HCT116 (cell line): ENCODE data around the gene FERMT3. TPM values are rescaled to one million over a fixed set of nuclear protein-coding genes. Genes with fewer than 3 reads are reported as not detected.

Experiments used
- ATAC-seq: fragments of 200-7000 bp; cut with Tn5 transposase; 2 replicates; pipeline ENCODE4 v1.9.1; 2020; ENCODE audit warnings: mild to moderate bottlenecking, moderate library complexity
- BruUV-seq: library from RNA; stranded (reverse); fragments of 400-500 nt; replicated peaks from 2 replicates; lab custom pipeline; 2021; lab: Mats Ljungman, UMichigan
- CTCF ChIA-PET: fragments of 300-600 bp; sonication (Branson Sonifier 250); formaldehyde crosslinking; loops from one replicate; lab custom pipeline; 2021; ENCODE audit warnings: antibody characterized with exemption; lab: Charles Lee
- POLR2A ChIA-PET: fragments of 300-600, 350-600 bp; sonication (Branson Sonifier 250); formaldehyde crosslinking; loops from one replicate; lab custom pipeline; 2021; ENCODE audit warnings: antibody characterized with exemption; lab: Charles Lee
- RAD21 ChIA-PET, 2 experiments: fragments of 300-600 bp; sonication (Branson Sonifier 250); formaldehyde crosslinking; loops; one replicate each; lab custom pipeline; 2023; ENCODE audit warnings: low total read pairs in 2 of 2; ENCODE audit not compliant: uncharacterized antibody in 2 of 2, unreplicated experiment in 2 of 2, low non-redundant PET in 1 of 2; lab: Charles Lee
- DNase-seq: peaks from one replicate; pipeline ENCODE4 v3.0.0-alpha.2; 2010; ENCODE audit warnings: low read depth, low spot score
- H2AFZ ChIP-seq: fragments of 200-600 bp; shearing (Covaris generic), sonication (generic); 2 replicates; pipeline ENCODE4 v1.6.1; 2017; ENCODE audit warnings: low read depth, mixed run types, mixed read lengths, antibody characterized with exemption, low read length; ENCODE audit not compliant: poor library complexity, severe bottlenecking
- H3K27ac ChIP-seq: 2 replicates; pipeline ENCODE4 v1.5.1; 2012; ENCODE audit warnings: low read depth, low read length
- H3K27me3 ChIP-seq: fragments of 200-600 bp; sonication (generic); 2 replicates; pipeline ENCODE4 v1.6.1; 2016; ENCODE audit warnings: mixed run types, low read length, mixed read lengths; ENCODE audit not compliant: insufficient read depth
- H3K36me3 ChIP-seq, 2 experiments: fragments of 200-500 bp in 1 of 2; fragments of 200-600 bp in 1 of 2; sonication (Bioruptor generic) in 1 of 2; sonication (generic) in 1 of 2; 2 replicates each; pipeline versions ENCODE4 v1.5.1 to v1.6.1; 2014 to 2016; ENCODE audit warnings: low read length in 2 of 2, inconsistent platforms in 1 of 2, mixed read lengths in 1 of 2, mixed run types in 1 of 2; ENCODE audit not compliant: insufficient read depth in 2 of 2, control insufficient read depth in 1 of 2
- H3K4me1 ChIP-seq, 2 experiments: fragments of 200-600 bp in 1 of 2; sonication (generic) in 1 of 2; 2 replicates each; pipeline versions ENCODE4 v1.5.1 to v1.6.1; 2012 to 2017; ENCODE audit warnings: low read length in 2 of 2, inconsistent platforms in 1 of 2, mild to moderate bottlenecking in 1 of 2, mixed read lengths in 1 of 2, mixed run types in 1 of 2, moderate library complexity in 1 of 2; ENCODE audit not compliant: insufficient read depth in 2 of 2, control insufficient read depth in 1 of 2
- H3K4me2 ChIP-seq: fragments of 200-600 bp; sonication (generic); 2 replicates; pipeline ENCODE4 v1.6.1; 2017; ENCODE audit warnings: mixed run types, low read length, mixed read lengths
- H3K4me3 ChIP-seq, 2 experiments: fragments of 200-600 bp in 1 of 2; sonication (generic) in 1 of 2; replicated peaks in 1 of 2; 2 replicates each; pipeline ENCODE4 v1.5.1; 2011 to 2016; ENCODE audit warnings: low read length in 2 of 2, control low read depth in 1 of 2, low read depth in 1 of 2, mild to moderate bottlenecking in 1 of 2, mixed read lengths in 1 of 2, mixed run types in 1 of 2
- H3K79me2 ChIP-seq: fragments of 200-600 bp; sonication (generic); 2 replicates; pipeline ENCODE4 v1.6.1; 2017; ENCODE audit warnings: mild to moderate bottlenecking, mixed run types, low read length, moderate library complexity, mixed read lengths; ENCODE audit not compliant: insufficient read depth
- H3K9ac ChIP-seq: fragments of 200-600 bp; sonication (generic); 2 replicates; pipeline ENCODE4 v1.6.1; 2016; ENCODE audit warnings: low read length, mixed read lengths
- H3K9me2 ChIP-seq: fragments of 200-600 bp; sonication (generic), shearing (Covaris generic); 2 replicates; pipeline ENCODE4 v1.6.1; 2017; ENCODE audit warnings: mixed run types, mild to moderate bottlenecking, moderate library complexity; ENCODE audit not compliant: insufficient read depth
- H3K9me3 ChIP-seq, 2 experiments: fragments of 200-500 bp in 1 of 2; fragments of 200-600 bp in 1 of 2; sonication (Bioruptor generic) in 1 of 2; sonication (generic) in 1 of 2; 2 replicates each; pipeline ENCODE4 v1.6.1; 2014 to 2017; ENCODE audit warnings: low read length in 2 of 2, mixed read lengths in 2 of 2, inconsistent platforms in 1 of 2, low read depth in 1 of 2, mild to moderate bottlenecking in 1 of 2, mixed run types in 1 of 2, moderate library complexity in 1 of 2; ENCODE audit not compliant: control insufficient read depth in 1 of 2, insufficient read depth in 1 of 2
- H4K20me1 ChIP-seq: fragments of 200-600 bp; sonication (generic), shearing (Covaris generic); 2 replicates; pipeline ENCODE4 v1.6.1; 2017; ENCODE audit warnings: mixed run types, mild to moderate bottlenecking, moderate library complexity; ENCODE audit not compliant: insufficient read depth
- ATF3 ChIP-seq: IDR thresholded peaks from 2 replicates; pipeline ENCODE4 v1.6.1; 2012
- CBX3 ChIP-seq: IDR thresholded peaks from 2 replicates; pipeline ENCODE4 v1.6.1; 2012; ENCODE audit warnings: low read depth
- CEBPB ChIP-seq: IDR thresholded peaks from 2 replicates; pipeline ENCODE4 v1.6.1; 2012; ENCODE audit warnings: low read depth
- CTCF ChIP-seq, 3 experiments: fragments of 200-600 bp in 1 of 3; sonication (generic) in 1 of 3; IDR thresholded peaks in 2 of 3; conservative IDR thresholded peaks in 1 of 3; 2 replicates each; pipeline ENCODE4 v1.5.1; 2012 to 2017; ENCODE audit warnings: low read depth in 2 of 3, low read length in 2 of 3, antibody characterized with exemption in 1 of 3, borderline replicate concordance in 1 of 3, control low read depth in 1 of 3, mild to moderate bottlenecking in 1 of 3, mixed read lengths in 1 of 3, mixed run types in 1 of 3, moderate library complexity in 1 of 3; ENCODE audit not compliant: insufficient read depth in 1 of 3
- EGR1 ChIP-seq: IDR thresholded peaks from 2 replicates; pipeline ENCODE4 v1.6.1; 2012; ENCODE audit warnings: low read depth
- ELF1 ChIP-seq: IDR thresholded peaks from 2 replicates; pipeline ENCODE4 v1.6.1; 2012; ENCODE audit warnings: low read depth, borderline replicate concordance
- EZH2 ChIP-seq: fragments of 200-600 bp; sonication (generic); IDR thresholded peaks from 2 replicates; pipeline ENCODE4 v1.6.1; 2017; ENCODE audit warnings: antibody characterized with exemption, mixed run types
- EZH2phosphoT487 ChIP-seq: fragments of 200-600 bp; IDR thresholded peaks from 2 replicates; pipeline ENCODE4 v1.6.1; 2018; ENCODE audit warnings: antibody characterized with exemption, borderline replicate concordance
- JUND ChIP-seq: IDR thresholded peaks from 2 replicates; pipeline ENCODE4 v1.6.1; 2012
- MAX ChIP-seq: IDR thresholded peaks from 2 replicates; pipeline ENCODE4 v1.6.1; 2012
- POLR2A ChIP-seq: IDR thresholded peaks from 2 replicates; pipeline ENCODE4 v1.7.0; 2011; ENCODE audit warnings: borderline replicate concordance; ENCODE audit not compliant: insufficient read depth, insufficient read length; ENCODE audit errors: extremely low read depth
- POLR2AphosphoS5 ChIP-seq: IDR thresholded peaks from 2 replicates; pipeline ENCODE4 v1.6.1; 2011; ENCODE audit warnings: mild to moderate bottlenecking, low read depth, low read length, moderate library complexity
- RAD21 ChIP-seq: IDR thresholded peaks from 2 replicates; pipeline ENCODE4 v1.6.1; 2012; ENCODE audit warnings: low read depth, mild to moderate bottlenecking
- SIN3A ChIP-seq: IDR thresholded peaks from 2 replicates; pipeline ENCODE4 v1.6.1; 2012; ENCODE audit warnings: low read depth
- SP1 ChIP-seq: IDR thresholded peaks from 2 replicates; pipeline ENCODE4 v1.6.1; 2012; ENCODE audit warnings: low read depth
- SRF ChIP-seq: IDR thresholded peaks from 2 replicates; pipeline ENCODE4 v1.6.1; 2012; ENCODE audit warnings: low read depth
- TCF7L2 ChIP-seq: IDR thresholded peaks from 2 replicates; pipeline ENCODE4 v1.7.0; 2011; ENCODE audit warnings: borderline replicate concordance, inconsistent platforms; ENCODE audit not compliant: insufficient read depth, insufficient read length; ENCODE audit errors: extremely low read depth
- ZBTB33 ChIP-seq: IDR thresholded peaks from 2 replicates; pipeline ENCODE4 v1.6.1; 2011; ENCODE audit warnings: mild to moderate bottlenecking, low read length, moderate library complexity; ENCODE audit not compliant: insufficient replicate concordance; ENCODE audit errors: extremely low read depth
- ZFX ChIP-seq: fragments of 450-650 bp; IDR thresholded peaks from 2 replicates; pipeline ENCODE4 v1.6.1; 2017
- ZNF274 ChIP-seq: fragments of 200-500 bp; sonication (Bioruptor generic); IDR thresholded peaks from 2 replicates; pipeline ENCODE4 v1.6.1; 2014; ENCODE audit warnings: mild to moderate bottlenecking, low read depth, low read length, inconsistent platforms
- intact Hi-C: fragments of 100-400 bp; cut with micrococcal nuclease; formaldehyde crosslinking; loops from 2 replicates; pipeline ENCODE4 v1.10.0; 2022
- total RNA-seq: library from RNA; stranded (reverse); gene quantifications from one replicate; pipeline ENCODE4 v1.2.1, GENCODE V29; 2021; ENCODE audit not compliant: unreplicated experiment

Gene FERMT3
- total RNA-seq, 1 experiment from 2014 or later, result 4.3 TPM

GRCh38 chr11:64250415-64251015 lies 44.0 kb downstream of the FERMT3 start:
- Histone ChIP-seq H3K9me2 (no peaks in the 10 kb centered on the region), H3K4me1 (peaks cover 24 to 58% of the 10 kb centered on the region in 2 experiments), H3K79me2 (peaks cover 44% of the 10 kb centered on the region), H3K9ac (peak overlapping the region; percentile 97), H3K27me3 (no peaks in the 10 kb centered on the region), H3K27ac (peak overlapping the region; percentile 89; the same call in 1 of the 2 replicates), H3K4me2 (peak overlapping the region; percentile 95), H3K9me3 (no peaks in the 10 kb centered on the region), H4K20me1 (no peaks in the 10 kb centered on the region), H2AFZ (no peak overlapping the region), H3K4me3 (peak overlapping the region; percentile 62 to 98), H3K36me3 (peaks cover 2 to 13% of the 10 kb centered on the region in 2 experiments; a peak in 2 of 4 replicates)
- ATAC-seq, result peak; percentile 18
- TF ChIP-seq SRF, result no peak
- no peak for TF ChIP-seq ZBTB33
- no peak for TF ChIP-seq ELF1
- no peak for TF ChIP-seq TCF7L2
- no peak for TF ChIP-seq RAD21
- no peak for TF ChIP-seq SP1
- no peak for TF ChIP-seq CBX3
- TF ChIP-seq EZH2, result no peak
- no peak for TF ChIP-seq EGR1
- TF ChIP-seq JUND, result no peak
- no peak for TF ChIP-seq CEBPB
- TF ChIP-seq MAX, result no peak
- TF ChIP-seq EZH2phosphoT487, result no peak
- no peak for TF ChIP-seq ATF3
- no peak for TF ChIP-seq POLR2A
- no peak for TF ChIP-seq ZNF274
- no peak for TF ChIP-seq ZFX
- TF ChIP-seq POLR2AphosphoS5, result no peak
- no peak for TF ChIP-seq SIN3A
- TF ChIP-seq CTCF (IDR thresholded peaks at IDR 0.05 in 2 of 3, conservative IDR thresholded peaks at IDR 0.05 in 1 of 3; ENCODE audit: borderline replicate concordance in 1 of 3, insufficient read depth in 1 of 3, low read depth in 2 of 3, low read length in 2 of 3), result no peak
- intact Hi-C loops, result loop anchor here (2.0 kb wide), 1 partner anchor 54 kb away; the partner anchor contains the start of gene ESRRA
- DNase-seq, result no peak
- RAD21 ChIA-PET, result no interaction called here
- POLR2A ChIA-PET, result interaction anchor here (1.0 to 1.6 kb wide), 3 partner anchors 9 to 68 kb away, joined by 4 to 6 read pairs (median 4); partner anchors contain the start of genes FKBP2 and PRDX5
- CTCF ChIA-PET, result interaction anchor here (1.1 to 1.9 kb wide), 6 partner anchors 8 to 106 kb away, joined by 3 to 7 read pairs (median 4); partner anchors contain the start of gene FKBP2
- BruUV-seq, result no TSS peak
